HG02938 (cell line): ENCODE results near the gene EPHB1.
A peak's percentile ranks its signal among the peaks of the same experiment; 100 is the strongest.
"Not testable (repeated sequence)": the region's sequence is repeated elsewhere in the genome, so short reads cannot be mapped to it uniquely, and the experiment has no call there.

Source experiments
- ATAC-seq: cut with Tn5 transposase; IDR thresholded peaks from one replicate; pipeline ENCODE4 v1.9.1; 2021; ENCODE audit warnings: mild to moderate bottlenecking, moderate library complexity; ENCODE audit not compliant: unreplicated experiment

Gene EPHB1

GRCh38 chr3:134991472-134992010, 196.5 kb downstream of the EPHB1 start:
- no peak for ATAC-seq

DNA sequence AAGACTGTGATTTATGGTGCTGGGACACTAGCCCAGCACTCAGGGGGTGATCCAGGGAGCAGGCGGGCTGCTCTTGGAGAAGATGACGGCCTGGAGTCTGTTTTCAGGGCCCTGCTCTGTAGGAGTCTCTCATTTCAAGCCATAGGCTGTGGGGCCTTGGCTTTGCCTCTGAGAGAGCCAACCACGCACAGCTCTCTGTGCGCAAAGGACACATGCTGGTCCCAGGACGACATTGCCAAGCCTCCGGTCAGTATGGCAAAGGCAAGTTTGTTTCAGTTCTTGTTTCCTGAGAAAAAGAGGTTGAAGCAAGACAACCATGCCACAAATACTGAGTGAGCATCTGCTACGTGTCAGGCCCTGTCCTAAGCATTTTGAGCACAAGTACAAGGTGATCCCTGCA, 197.1 kb downstream of the EPHB1 start:
- ATAC-seq: no peak

GRCh38 chr3:134992586-134992985, 197.5 kb downstream of the EPHB1 start:
- no peak for ATAC-seq

DNA sequence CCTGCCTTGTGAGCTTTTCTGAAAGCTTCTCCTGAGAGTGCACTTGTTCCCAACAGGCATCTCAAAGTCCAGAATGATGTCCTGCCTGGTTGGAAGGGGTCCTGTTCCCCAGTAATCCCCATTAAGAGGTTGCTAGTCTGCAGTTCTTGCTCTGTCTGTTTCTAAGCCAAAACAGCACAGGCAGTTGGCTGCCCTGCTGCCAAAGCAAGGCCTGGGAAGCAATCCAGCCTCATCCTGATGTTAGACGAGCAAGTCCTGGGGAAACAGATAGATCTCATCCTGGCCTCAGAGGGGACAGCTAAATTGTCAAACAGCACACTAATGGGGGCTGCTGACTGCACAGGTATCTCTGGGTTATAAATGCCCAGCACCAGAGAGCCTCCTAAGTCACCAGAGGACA, 198.0 kb downstream of the EPHB1 start:
- no peak for ATAC-seq

DNA sequence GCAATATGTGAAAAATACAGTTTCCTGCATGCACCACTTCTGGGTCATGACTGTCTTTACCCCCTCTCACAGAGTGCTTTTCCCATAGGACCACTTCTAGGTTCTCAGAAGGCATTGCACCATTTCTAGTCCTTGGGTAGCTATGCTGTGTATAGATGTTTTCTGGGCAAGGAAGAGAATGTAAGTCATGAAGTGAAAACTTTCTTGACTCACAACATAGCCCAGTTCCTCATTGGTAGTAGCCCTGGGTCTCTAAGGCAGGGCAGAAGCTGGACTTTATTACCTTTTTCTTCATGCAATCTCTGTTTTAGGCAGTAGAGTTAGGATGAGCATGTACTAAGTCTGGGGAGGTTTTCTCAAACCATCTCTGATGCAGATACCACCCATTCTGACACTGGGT, 203.1 kb downstream of the EPHB1 start:
- no peak for ATAC-seq

DNA sequence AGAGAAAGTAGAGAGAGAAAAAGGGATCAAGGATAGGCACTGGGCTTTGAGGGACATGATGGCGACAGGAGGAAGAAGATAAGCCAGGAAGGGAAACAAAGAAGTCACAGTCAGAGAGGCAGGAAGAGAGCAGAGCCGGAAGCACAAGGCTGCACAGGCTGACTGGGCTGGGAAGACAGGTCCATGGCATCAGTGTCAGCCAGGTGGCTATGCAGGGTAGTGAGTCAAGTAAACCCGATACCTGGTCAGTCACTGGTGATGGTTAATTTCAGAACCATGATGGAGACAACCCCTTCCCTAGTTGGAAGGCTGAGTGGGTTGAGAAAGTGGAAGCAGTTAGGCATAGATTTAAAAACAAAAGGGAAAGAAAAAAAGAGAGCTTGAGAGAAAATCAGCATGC, 203.8 kb downstream of the EPHB1 start:
- no peak for ATAC-seq

DNA sequence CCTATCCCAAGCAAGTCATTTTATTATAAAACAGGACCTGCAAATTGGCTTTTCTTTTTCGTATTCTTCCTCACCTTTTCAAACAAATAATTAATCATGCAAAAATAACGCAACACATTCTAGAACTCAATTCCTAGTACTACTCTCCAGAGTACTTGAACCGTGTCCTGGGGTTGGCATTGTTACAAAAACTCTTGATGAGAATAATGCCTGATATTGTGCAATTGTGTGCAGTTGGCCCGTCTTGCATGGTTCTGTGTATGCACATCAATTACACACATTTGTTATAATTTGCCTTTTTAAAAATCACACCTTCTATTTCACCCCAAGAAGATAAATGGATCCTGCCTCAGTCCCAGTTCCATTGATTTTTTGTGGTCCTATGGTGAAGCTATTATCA, 205.4 kb downstream of the EPHB1 start:
- no peak for ATAC-seq

- ATAC-seq: not testable (repeated sequence)
Measured at GRCh38 chr3:135005616-135006015, 210.6 kb downstream of the EPHB1 start.

- ATAC-seq: no peak
Measured at GRCh38 chr3:135007607-135008006, 212.5 kb downstream of the EPHB1 start.

- ATAC-seq: no peak
Measured at GRCh38 chr3:135008326-135008725, 213.3 kb downstream of the EPHB1 start.

DNA sequence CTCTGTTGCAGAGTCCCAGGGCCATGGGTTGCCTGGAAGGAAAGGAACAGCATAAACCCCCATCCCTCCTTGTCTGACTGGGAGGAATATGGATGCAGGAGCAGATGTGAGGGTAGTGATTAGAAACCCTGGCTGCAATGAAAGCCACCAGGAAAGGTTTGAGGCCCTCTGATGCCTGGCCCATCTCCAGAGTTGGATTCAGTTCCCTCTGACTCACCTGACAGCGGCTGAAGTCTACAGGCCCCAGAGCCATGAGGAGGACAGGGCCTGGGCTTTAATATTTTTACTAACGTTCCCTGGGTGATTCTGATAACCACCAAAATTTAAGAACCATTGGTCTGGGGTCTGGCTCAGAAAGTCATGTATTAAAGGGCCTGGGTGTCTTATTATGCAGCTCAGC, 214.0 kb downstream of the EPHB1 start:
- ATAC-seq: no peak

DNA sequence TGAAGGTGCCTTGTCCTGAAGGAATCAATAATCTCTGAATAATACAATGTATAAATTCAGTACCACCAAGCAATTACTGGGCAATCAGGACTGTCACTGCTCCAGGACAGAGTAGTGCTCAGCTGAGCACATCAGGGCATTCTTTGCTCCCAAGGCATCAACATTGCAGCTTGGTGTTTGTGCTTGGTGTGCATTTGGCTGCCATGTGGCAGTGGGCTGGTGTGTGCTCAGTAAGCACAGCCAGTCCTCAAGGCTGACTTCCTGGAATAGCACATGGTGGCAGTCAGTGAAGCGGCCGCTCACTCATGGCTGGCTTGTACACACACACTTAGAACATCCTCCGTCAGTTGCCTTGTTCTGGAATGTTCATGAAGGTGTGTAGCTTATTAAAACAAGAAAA, 217.0 kb downstream of the EPHB1 start:
- no peak for ATAC-seq

DNA sequence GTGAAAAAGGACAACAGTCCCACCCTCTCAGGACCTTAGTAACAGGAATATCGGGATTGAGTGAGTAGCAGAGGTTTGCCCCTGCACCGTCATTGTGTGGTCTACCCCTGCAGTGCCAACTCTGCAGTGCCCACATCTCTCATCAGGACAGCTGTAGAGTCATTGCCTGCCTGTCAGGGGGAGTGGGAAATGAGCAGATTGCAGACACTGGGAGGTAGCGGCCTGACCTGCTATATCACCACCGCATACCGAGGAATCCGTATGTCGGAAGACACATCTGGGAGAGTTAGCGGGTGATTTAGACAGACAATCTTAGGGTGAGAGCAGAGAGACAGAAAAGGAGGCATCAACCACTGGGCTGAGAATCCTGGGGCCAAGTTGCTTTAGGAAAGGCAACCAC, 218.1 kb downstream of the EPHB1 start:
- ATAC-seq: no peak

GRCh38 chr3:135014566-135014965, 219.5 kb downstream of the EPHB1 start:
- ATAC-seq: no peak

GRCh38 chr3:135017003-135017893, 222.2 kb downstream of the EPHB1 start:
- ATAC-seq: no peak

DNA sequence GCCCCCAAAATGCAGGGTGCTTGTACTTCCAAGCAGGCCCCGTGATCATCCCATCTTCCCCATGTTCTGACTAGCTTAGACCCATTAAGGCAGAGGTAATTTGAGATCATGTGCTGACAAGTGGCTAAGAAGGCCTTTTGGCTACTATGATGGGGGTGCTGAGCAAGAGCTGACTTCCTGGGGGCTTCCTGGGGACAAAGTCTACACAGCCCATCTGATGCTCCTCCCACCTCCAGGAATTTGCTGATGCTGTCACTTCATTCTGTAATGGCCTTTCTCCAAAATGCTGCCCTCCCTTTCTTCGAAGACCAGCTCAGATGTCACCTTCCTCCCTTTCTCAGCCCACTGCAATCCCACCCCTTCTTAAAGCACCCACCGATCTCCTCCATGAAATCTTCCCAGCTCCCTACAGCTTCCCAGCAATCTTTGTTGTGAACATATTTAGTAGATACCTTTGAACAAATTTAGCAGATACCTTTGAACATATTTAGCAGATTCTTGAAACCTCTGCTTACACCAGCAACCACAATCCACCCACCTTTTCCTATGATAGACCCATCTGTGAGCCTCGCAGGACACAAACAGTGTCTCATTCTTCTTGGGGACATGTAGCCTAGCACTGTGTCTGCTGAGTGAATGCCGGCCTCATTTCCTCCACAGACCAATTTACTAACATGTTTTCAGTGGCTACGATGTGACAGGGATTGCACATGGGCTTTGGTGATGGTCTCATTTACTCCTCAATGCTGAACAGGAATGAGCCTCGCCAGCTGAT, 223.3 kb downstream of the EPHB1 start:
- ATAC-seq: peak; percentile 69

- no peak for ATAC-seq
Measured at GRCh38 chr3:135020181-135020580, 225.1 kb downstream of the EPHB1 start.

DNA sequence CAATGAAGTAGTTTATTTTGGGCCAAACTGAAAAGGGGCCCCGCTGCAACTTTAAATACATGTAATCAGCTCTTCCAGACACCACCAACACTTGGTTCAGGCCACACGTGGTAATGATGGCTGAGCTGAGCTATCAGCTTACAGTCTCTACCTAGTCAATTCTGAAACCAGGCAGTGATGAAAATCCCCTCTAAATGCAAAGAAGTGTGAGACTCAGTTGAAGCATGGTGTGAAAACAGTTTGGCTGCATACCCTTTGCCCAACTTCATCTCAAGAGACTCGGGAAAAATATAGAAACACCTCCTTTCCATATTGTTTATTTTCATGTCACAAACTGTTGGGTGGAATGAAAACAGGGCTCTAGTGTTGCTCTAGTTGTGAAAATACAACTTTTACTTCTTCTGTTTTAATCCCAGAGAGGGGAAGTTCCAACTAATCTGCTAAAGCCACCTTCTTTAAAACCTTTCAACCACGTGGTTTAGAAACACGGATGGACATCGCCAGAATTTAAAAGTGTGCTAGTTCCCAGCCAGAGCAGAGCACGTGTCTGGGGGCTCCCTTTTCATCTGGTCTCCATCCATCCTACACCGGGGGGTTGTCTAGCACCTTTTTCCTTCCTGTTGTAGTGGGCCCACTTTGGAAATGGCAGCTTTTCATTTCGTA, 229.1 kb downstream of the EPHB1 start:
- ATAC-seq: no peak

DNA sequence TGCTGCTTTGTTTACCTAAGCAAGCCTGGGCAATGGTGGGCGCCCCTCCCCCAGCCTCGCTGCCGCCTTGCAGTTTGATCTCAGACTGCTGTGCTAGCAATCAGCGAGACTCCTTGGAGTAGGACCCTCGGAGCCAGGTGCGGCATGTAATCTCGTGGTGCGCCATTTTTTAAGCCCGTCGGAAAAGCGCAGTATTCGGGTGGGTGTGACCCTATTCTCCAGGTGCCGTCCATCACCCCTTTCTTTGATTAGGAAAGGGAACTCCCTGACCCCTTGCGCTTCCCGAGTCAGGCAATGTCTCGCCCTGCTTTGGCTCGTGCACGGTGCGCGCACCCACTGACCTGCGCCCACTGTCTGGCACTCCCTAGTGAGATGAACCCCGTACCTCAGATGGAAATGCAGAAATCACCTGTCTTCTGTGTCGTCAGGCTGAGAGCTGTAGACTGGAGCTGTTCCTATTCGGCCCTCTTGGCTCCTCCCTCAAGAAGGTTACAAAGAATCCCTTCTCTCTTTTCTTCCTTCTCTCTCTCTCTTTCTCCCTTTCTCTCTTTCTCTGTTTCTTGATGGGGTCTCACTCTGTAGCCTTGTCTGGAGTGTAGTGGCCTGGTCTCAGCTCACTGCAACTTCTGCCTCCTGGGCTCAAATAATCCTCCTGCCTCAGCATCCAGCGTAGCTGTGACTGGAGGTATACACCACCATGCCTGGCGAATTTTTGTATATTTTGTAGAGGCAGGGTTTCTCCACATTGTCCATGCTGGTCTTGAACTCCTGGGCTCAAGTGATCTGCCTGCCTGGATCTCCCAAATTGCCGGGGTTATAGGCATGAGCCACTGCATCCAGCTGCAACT, 235.9 kb downstream of the EPHB1 start:
- ATAC-seq: not testable (repeated sequence)

DNA sequence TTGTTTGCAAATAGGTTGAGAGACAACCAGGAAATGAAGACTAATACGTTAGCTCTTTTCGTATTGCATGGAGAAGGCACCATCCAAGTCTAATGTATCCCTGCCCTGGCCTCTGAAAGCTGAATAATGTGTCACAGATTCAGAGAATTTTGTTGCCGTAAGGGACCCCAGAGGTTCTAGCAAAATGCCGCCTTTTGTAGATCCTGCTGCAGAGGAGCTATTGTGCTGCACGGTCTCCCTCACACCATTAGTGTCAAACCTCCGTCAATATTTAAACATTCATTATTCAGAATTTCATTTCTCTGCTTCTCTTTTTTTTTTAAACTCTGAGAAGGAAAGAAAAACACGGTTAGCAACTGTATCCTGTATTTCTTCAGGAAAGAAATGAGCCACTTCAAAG, 238.7 kb downstream of the EPHB1 start:
- no peak for ATAC-seq
